Neural crest cell (in vitro differentiated cells): Measurements from ENCODE around the gene RTCB. TPM values are rescaled to one million over a fixed set of nuclear protein-coding genes. Genes with fewer than 3 reads are reported as not detected.

Experiments
- DNase-seq: peaks from one replicate; pipeline ENCODE4 v3.0.0; 2021; ENCODE audit warnings: low read depth, mixed read lengths, low spot score
- H3K27ac Mint-ChIP-seq: one replicate; pipeline ENCODE4 v1.8.0; 2021; ENCODE audit warnings: mild to moderate bottlenecking, mixed read lengths; ENCODE audit not compliant: unreplicated experiment
- H3K27me3 Mint-ChIP-seq: 2 replicates; pipeline ENCODE4 v1.8.0; 2021; ENCODE audit warnings: low read depth, mild to moderate bottlenecking, mixed read lengths
- H3K36me3 Mint-ChIP-seq: 2 replicates; pipeline ENCODE4 v1.8.0; 2021; ENCODE audit warnings: low read depth, mild to moderate bottlenecking, mixed read lengths
- H3K4me1 Mint-ChIP-seq: 2 replicates; pipeline ENCODE4 v1.8.0; 2021; ENCODE audit warnings: mixed read lengths
- H3K4me3 Mint-ChIP-seq: one replicate; pipeline ENCODE4 v1.8.0; 2021; ENCODE audit warnings: mild to moderate bottlenecking, mixed read lengths
- H3K9me3 Mint-ChIP-seq: 2 replicates; pipeline ENCODE4 v1.8.0; 2021; ENCODE audit warnings: mixed read lengths
- total RNA-seq: library from RNA; stranded (reverse); gene quantifications from 2 replicates; pipeline ENCODE4 v1.2.1, GENCODE V29; 2021
- TF ChIP-seq, protein P1 (sequence below): fragments of 200-600 bp; sonication (generic); conservative IDR thresholded peaks from 2 replicates; pipeline ENCODE4 v1.5.0; 2021; ENCODE audit warnings: antibody characterized with exemption, mild to moderate bottlenecking

The RTCB gene
- total RNA-seq, 1 donor from 2014 or later: 117 TPM

GRCh38 chr22:32348031-32348611 lies 63.9 kb downstream of the RTCB start:
- Mint-ChIP-seq H3K4me3 (no peak overlapping the region), H3K27me3 (no peaks in the 10 kb centered on the region), H3K9me3 (no peaks in the 10 kb centered on the region), H3K36me3 (no peaks in the 10 kb centered on the region), H3K4me1 (peaks cover 23% of the 10 kb centered on the region), H3K27ac (no peak overlapping the region)
- TF ChIP-seq, protein P1, sequence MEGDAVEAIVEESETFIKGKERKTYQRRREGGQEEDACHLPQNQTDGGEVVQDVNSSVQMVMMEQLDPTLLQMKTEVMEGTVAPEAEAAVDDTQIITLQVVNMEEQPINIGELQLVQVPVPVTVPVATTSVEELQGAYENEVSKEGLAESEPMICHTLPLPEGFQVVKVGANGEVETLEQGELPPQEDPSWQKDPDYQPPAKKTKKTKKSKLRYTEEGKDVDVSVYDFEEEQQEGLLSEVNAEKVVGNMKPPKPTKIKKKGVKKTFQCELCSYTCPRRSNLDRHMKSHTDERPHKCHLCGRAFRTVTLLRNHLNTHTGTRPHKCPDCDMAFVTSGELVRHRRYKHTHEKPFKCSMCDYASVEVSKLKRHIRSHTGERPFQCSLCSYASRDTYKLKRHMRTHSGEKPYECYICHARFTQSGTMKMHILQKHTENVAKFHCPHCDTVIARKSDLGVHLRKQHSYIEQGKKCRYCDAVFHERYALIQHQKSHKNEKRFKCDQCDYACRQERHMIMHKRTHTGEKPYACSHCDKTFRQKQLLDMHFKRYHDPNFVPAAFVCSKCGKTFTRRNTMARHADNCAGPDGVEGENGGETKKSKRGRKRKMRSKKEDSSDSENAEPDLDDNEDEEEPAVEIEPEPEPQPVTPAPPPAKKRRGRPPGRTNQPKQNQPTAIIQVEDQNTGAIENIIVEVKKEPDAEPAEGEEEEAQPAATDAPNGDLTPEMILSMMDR: no peak
- DNase-seq: no peak

DNA sequence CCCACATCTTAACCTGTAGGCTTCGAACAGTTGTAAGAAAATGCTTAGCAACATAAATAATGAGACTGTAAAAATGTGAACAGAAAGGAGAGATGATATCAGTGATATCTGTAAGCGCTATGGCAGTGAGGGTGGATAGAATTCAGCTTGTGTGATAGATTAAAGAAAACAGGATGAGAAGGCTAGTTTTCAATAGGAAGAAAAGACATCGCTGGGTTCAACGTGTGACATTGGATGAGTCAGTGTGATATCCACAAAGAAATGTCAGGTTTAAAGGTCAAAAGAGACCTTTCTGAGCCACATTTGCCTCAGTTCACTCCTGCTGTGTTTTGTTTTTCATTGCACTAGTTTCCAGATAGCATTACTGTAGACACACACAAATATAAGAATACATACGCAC lies 68.1 kb downstream of the RTCB start:
- H3K4me1 Mint-ChIP-seq: peaks cover 47% of the 10 kb centered on the region
- H3K4me3 Mint-ChIP-seq: no peak overlapping the region
- TF ChIP-seq, protein P1: no peak
- no peak for DNase-seq
- H3K27me3 Mint-ChIP-seq: no peaks in the 10 kb centered on the region
- no peaks in the 10 kb centered on the region for H3K9me3 Mint-ChIP-seq
- H3K27ac Mint-ChIP-seq: no peak overlapping the region
- H3K36me3 Mint-ChIP-seq: no peaks in the 10 kb centered on the region

GRCh38 chr22:32342977-32343376 lies 69.1 kb downstream of the RTCB start:
- Mint-ChIP-seq H3K36me3 (no peaks in the 10 kb centered on the region), H3K27me3 (no peaks in the 10 kb centered on the region), H3K27ac (no peak overlapping the region), H3K9me3 (no peaks in the 10 kb centered on the region), H3K4me1 (peaks cover 53% of the 10 kb centered on the region), H3K4me3 (no peak overlapping the region)
- TF ChIP-seq, protein P1: no peak
- no peak for DNase-seq

DNA sequence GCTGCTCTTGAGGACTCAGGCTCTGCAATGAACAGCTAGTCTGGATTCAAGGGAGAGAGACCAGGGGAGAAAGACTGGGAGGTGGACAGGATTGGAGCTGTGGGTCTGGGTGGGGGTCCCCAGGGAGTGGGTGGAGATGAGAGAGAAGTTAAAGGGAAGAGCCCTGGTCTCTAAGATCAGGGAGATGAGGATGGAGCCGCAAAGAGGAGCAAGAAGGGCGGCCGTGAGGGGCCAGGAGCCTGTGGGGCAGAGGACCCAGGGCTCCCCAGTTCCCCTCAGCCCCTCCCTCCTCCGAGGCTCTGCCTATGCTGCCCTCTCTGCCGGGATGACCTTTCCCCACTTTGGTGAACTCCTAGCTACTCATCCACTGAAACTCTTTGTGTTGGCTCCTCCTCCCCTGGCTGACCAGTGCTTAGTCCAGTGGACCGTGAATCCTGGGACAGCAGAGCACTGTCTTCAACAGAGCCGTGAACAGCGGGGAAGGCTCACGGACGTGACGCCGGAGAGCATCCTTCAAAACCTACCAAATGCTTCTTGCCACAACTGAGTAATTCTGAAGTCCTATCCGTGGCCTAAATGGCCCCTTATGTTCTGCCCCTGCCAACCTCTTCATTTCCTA lies 70.8 kb downstream of the RTCB start:
- Mint-ChIP-seq H3K27me3 (no peaks in the 10 kb centered on the region), H3K4me3 (peak overlapping the region; percentile 65), H3K27ac (peak overlapping the region; percentile 97), H3K9me3 (no peaks in the 10 kb centered on the region), H3K4me1 (peaks cover 70% of the 10 kb centered on the region), H3K36me3 (no peaks in the 10 kb centered on the region)
- TF ChIP-seq, protein P1: no peak
- no peak for DNase-seq

- H3K4me3 Mint-ChIP-seq: peak overlapping the region; percentile 65
- H3K27ac Mint-ChIP-seq: peak overlapping the region; percentile 97
- peaks cover 71% of the 10 kb centered on the region for H3K4me1 Mint-ChIP-seq
- TF ChIP-seq, protein P1: no peak
- H3K36me3 Mint-ChIP-seq: no peaks in the 10 kb centered on the region
- no peaks in the 10 kb centered on the region for H3K9me3 Mint-ChIP-seq
- DNase-seq: peak; percentile 39
- H3K27me3 Mint-ChIP-seq: no peaks in the 10 kb centered on the region
Observed at GRCh38 chr22:32340411-32340810, 71.6 kb downstream of the RTCB start.
